ENCODE measurements around the gene CAMSAP2.

CAMSAP2 gene

DNA sequence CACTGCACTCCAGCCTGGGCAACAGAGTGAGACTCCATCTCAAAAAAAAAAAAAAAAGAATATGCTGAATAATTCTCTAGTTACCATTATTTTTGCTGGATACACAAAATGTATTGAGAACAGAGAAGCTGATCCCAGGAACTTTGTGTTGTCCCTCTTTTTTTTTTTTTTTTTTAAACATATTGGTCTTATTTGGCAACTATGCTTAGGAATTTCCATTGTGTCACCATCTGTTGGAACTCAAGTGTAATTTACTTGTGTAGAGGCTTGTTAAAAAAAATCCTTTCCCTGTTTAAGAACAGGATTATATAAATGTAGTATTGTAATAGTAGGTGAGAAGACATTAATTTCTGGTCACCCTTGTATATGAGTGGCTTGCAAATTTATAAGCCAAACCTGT lies 28.6 kb downstream of the CAMSAP2 start:
- H3K4me3 ChIP-seq (ENCODE audit: low read length): no peak overlapping the region
- TF ChIP-seq EZH2 (optimal IDR thresholded peaks at IDR 0.05; ENCODE audit: low read depth, low read length): no peak
- TF ChIP-seq EZH2phosphoT487 (IDR thresholded peaks at IDR 0.05; ENCODE audit: low read length): no peak
- TF ChIP-seq, protein P1, sequence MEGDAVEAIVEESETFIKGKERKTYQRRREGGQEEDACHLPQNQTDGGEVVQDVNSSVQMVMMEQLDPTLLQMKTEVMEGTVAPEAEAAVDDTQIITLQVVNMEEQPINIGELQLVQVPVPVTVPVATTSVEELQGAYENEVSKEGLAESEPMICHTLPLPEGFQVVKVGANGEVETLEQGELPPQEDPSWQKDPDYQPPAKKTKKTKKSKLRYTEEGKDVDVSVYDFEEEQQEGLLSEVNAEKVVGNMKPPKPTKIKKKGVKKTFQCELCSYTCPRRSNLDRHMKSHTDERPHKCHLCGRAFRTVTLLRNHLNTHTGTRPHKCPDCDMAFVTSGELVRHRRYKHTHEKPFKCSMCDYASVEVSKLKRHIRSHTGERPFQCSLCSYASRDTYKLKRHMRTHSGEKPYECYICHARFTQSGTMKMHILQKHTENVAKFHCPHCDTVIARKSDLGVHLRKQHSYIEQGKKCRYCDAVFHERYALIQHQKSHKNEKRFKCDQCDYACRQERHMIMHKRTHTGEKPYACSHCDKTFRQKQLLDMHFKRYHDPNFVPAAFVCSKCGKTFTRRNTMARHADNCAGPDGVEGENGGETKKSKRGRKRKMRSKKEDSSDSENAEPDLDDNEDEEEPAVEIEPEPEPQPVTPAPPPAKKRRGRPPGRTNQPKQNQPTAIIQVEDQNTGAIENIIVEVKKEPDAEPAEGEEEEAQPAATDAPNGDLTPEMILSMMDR (IDR thresholded peaks at IDR 0.05; ENCODE audit: low read length): no peak
- H3K4me1 ChIP-seq (ENCODE audit: low read length): no peaks in the 10 kb centered on the region
- H3K36me3 ChIP-seq (replicated peaks; ENCODE audit: insufficient read depth, low read length): no peaks in the 10 kb centered on the region
- H3K9me2 ChIP-seq (replicated peaks; ENCODE audit: insufficient read depth, low read length): no peaks in the 10 kb centered on the region
- DNase-seq: no peak
- no peak overlapping the region for H2AFZ ChIP-seq (ENCODE audit: low read length)
- H4K20me1 ChIP-seq (ENCODE audit: insufficient read depth, low read length): no peaks in the 10 kb centered on the region
- H3K9me3 ChIP-seq (replicated peaks; ENCODE audit: insufficient read depth, low read length): no peaks in the 10 kb centered on the region
- no peaks in the 10 kb centered on the region for H3F3A ChIP-seq (ENCODE audit: insufficient read depth, low read length)
- no peak overlapping the region for H3K4me2 ChIP-seq (ENCODE audit: low read depth, low read length)
- H3K27me3 ChIP-seq (replicated peaks; ENCODE audit: insufficient read depth, low read length): no peaks in the 10 kb centered on the region
- H3K79me2 ChIP-seq (ENCODE audit: low read length): no peaks in the 10 kb centered on the region
- no peak overlapping the region for H3K27ac ChIP-seq (ENCODE audit: low read length)
- H3K9ac ChIP-seq (ENCODE audit: low read length): no peak overlapping the region

- no peak overlapping the region for H3K27ac ChIP-seq (ENCODE audit: low read length)
- no peak overlapping the region for H3K9ac ChIP-seq (ENCODE audit: low read length)
Observed at GRCh38 chr1:200771625-200772555, 33.2 kb downstream of the CAMSAP2 start.

DNA sequence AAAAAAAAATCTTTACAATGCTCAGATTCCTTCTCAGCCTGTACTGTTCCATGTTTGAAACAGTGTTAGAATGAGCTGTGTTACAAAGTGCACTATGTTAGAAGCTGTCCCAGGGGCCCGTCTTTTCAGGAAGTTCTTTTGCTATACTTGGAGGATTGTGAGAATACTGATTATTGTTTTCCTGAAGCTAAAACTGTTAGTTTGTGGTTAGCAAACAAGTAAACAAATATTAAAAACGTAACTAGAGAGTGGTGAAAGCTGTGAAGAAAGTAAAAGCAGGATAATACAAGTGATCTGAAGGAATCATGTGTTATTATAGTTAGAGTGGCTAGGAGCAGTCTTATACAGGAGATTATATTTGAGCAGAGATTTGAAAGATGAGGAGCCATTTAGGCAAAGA lies 35.6 kb downstream of the CAMSAP2 start:
- Histone ChIP-seq H3K4me1 (ENCODE audit: low read length) (peaks cover 4% of the 10 kb centered on the region), H3F3A (ENCODE audit: insufficient read depth, low read length) (no peaks in the 10 kb centered on the region), H3K9ac (ENCODE audit: low read length) (no peak overlapping the region), H3K27ac (ENCODE audit: low read length) (no peak overlapping the region), H4K20me1 (ENCODE audit: insufficient read depth, low read length) (no peaks in the 10 kb centered on the region), H3K4me2 (ENCODE audit: low read depth, low read length) (no peak overlapping the region), H3K79me2 (ENCODE audit: low read length) (peaks cover 7% of the 10 kb centered on the region), H2AFZ (ENCODE audit: low read length) (no peak overlapping the region), H3K27me3 (replicated peaks; ENCODE audit: insufficient read depth, low read length) (no peaks in the 10 kb centered on the region), H3K9me3 (replicated peaks; ENCODE audit: insufficient read depth, low read length) (no peaks in the 10 kb centered on the region), H3K9me2 (replicated peaks; ENCODE audit: insufficient read depth, low read length) (no peaks in the 10 kb centered on the region), H3K36me3 (replicated peaks; ENCODE audit: insufficient read depth, low read length) (no peaks in the 10 kb centered on the region), H3K4me3 (ENCODE audit: low read length) (no peak overlapping the region)
- TF ChIP-seq EZH2phosphoT487 (IDR thresholded peaks at IDR 0.05; ENCODE audit: low read length): no peak
- TF ChIP-seq, protein P1 (IDR thresholded peaks at IDR 0.05; ENCODE audit: low read length): no peak
- TF ChIP-seq EZH2 (optimal IDR thresholded peaks at IDR 0.05; ENCODE audit: low read depth, low read length): no peak
- no peak for DNase-seq

More at GRCh38 chr1:200771625-200772555, 33.2 kb downstream of the CAMSAP2 start:
- no peak overlapping the region for H2AFZ ChIP-seq (ENCODE audit: low read length)
- no peaks in the 10 kb centered on the region for H3K4me1 ChIP-seq (ENCODE audit: low read length)
- TF ChIP-seq, protein P1 (IDR thresholded peaks at IDR 0.05; ENCODE audit: low read length): no peak
- TF ChIP-seq EZH2 (optimal IDR thresholded peaks at IDR 0.05; ENCODE audit: low read depth, low read length) (no peak), EZH2phosphoT487 (IDR thresholded peaks at IDR 0.05; ENCODE audit: low read length) (no peak)
- H3K4me2 ChIP-seq (ENCODE audit: low read depth, low read length): no peak overlapping the region
- H3K4me3 ChIP-seq (ENCODE audit: low read length): no peak overlapping the region
- no peaks in the 10 kb centered on the region for H3K9me3 ChIP-seq (replicated peaks; ENCODE audit: insufficient read depth, low read length)
- no peak for DNase-seq
- no peaks in the 10 kb centered on the region for H3K27me3 ChIP-seq (replicated peaks; ENCODE audit: insufficient read depth, low read length)
- H3K9me2 ChIP-seq (replicated peaks; ENCODE audit: insufficient read depth, low read length): no peaks in the 10 kb centered on the region
- H3K79me2 ChIP-seq (ENCODE audit: low read length): no peaks in the 10 kb centered on the region
- no peaks in the 10 kb centered on the region for H3F3A ChIP-seq (ENCODE audit: insufficient read depth, low read length)
- no peaks in the 10 kb centered on the region for H3K36me3 ChIP-seq (replicated peaks; ENCODE audit: insufficient read depth, low read length)
- no peaks in the 10 kb centered on the region for H4K20me1 ChIP-seq (ENCODE audit: insufficient read depth, low read length)
